CD4-positive, alpha-beta T cell treated with Interleukin-4 for 1 hour (primary cell): ENCODE results near the gene PIGR.

ENCODE experiments used
- DNase-seq, 2 donors: peaks; one replicate each; pipeline ENCODE4 v3.0.0-alpha.2; 2020 to 2022

PIGR gene

DNA sequence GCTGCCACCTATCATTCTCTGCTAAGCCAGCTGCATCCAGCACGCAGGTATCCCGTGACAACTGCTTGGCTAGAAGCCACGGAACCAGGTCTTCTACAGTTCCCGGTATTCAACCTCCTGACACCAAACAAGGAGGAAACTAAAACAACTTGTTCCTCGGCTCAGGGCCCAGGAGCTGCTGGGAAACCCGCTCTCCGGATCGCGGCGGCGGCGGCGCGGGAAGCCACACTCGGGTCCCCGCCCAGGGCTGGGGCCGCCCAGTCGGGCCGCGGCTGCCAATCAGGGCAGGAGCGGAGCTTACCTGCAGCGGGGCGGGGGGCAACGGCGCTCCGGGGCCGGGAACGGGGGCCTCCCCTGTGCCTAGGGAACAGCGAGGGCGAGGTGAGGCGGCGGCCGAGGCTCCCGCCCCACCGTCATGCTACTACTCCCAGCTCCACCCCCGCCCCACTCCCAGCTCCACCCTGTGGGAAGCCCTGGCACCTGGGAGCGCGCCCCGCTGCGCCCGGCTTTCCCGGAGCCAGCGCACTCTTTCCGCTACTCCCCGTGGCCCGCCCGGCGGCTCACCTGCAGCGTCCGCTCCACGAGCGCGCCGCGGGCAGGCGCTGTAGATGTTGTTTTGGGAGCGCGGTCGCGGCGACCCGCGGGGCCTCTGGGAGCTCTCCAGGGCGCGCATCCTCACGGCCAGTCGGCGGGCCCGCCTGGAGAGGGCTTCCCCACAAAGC lies 36.9 kb downstream of the PIGR start:
- peak; percentile 41 to 45 for DNase-seq

DNA sequence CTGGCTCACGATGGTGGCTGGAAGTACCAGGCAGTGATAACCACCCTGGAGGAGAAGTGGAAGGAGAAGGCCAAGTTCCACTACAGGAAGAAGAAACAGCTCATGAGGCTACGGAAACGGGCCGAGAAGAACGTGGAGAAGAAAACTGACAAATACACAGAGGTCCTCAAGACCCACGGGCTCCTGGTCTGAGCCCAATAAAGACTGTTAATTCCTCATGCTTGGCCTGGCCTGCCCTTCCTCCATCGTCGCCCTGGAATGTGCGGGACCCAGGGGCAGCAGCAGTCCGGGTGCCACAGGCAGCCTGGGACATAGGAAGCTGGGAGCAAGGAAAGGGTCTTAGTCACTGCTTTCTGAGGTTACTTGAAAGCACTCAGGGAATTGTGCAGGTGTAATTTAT lies 38.2 kb downstream of the PIGR start:
- DNase-seq = no peak

DNA sequence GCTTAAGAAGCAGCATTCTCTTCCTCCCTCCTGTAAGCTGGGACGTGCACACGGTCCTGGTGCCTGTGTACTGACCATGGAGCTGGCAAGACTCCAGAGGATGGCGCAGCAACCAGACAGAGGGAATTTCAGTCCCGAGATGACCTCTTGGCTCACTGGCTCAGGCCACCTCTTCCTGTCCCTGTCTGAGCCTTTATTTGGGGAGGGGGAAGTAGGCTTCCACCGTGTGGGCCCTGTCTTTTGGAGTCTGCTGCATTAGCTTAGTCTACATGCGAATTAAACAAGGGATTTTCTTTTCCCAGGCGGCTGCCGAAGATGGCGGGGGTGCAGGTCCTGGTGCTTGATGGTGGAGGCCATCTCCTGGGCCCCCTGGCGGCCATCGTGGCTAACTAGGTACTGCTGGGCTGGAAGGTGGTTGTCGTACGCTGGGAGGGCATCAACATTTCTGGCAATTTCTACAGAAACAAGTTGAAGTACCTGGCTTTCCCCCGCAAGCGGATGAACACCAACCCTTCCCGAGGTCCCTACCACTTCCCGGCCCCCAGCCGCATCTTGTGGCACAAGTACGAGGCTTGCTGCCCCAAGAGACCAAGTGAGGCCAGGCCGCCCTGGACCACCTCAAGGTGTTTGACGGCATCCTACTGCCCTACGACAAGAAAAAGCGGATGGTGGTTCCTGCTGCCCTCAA lies 38.8 kb downstream of the PIGR start:
- no peak for DNase-seq

DNA sequence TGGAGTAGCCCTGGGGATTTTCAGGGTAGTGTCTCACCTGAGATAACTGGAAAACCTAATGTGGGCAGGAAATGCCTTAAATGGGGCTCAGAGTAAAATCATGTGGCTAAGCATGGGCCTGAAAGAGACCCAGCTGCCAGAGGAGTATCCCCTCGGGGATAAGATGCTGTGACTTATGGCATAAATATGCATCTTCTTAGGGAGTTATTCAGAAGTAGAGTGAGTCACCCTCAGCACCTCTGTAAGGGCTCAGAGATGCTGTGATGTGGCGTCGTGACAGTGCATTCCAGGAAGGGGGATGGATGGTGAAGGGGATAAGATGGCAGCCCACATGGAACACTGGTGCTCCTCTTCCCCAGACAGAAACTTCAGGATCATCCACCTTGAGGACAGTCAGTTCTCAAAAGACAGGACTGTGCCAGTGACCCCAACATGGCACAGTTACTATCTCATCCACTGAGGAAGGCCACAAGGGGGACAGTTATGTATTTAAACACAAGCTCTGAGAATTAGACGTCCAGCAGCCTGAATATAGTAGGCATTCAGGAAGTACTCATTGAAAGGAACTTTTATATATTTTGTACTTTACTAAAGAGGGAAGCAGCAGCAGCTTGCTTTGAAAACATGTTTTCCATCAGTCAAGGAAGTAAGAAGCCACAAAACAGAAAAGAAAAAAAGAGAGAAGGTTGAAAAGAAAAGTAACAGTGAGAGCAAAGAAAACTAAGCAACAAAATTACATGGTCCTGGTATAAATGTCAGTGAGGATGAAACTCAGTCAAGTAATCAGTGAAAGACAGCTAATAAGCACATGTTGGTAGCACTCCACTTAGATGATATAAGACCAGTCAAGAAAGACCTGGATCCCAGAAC lies 40.7 kb downstream of the PIGR start:
- DNase-seq = peak; percentile 28 to 43

DNA sequence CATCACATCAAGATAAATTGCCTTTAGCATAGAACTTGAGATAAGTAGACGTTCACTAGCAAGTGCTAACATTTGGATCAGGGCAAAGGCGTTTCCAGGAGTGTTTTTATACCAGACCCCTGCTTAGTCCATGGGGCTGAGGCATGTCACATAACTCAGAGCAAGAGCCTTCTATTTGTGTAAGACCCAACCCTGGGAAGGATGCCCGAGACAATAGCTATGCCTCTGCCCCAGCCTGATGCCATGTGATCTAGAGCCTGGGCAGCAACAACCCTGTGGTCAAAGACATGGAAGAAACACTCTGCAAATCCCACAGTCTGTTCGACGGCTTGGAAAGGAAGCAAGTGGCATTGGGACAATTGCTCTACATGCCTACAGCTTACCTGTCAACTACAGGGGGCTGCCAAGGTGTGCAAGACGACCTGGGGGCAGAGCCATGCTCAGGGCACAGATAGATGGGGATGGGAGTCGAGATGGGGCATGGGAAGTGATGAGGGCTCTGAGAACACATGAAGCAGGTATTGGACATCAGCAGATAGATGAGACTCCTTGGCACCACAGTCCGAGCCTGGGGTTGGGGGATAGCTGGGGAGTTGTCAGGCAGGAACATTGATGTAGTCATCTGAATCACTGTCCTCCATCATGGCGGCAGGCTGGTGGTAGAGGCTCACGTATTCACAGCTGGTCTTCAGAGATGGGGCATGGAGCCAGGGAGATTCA lies 41.7 kb downstream of the PIGR start:
- no peak for DNase-seq

DNA sequence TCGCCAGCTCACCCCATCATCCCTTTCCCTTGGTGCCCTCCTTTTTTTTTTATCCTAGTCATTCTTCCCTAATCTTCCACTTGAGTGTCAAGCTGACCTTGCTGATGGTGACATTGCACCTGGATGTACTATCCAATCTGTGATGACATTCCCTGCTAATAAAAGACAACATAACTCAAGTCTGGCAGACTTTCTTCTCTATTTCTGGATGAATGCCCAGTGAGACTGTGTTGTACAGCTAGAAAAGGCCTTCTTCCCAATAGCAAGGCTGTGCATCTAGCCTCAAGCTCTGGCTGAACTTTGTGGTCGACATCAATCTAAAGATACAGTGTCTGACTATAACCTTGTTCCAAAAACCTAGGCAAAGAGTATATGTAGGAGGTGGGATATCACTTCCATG lies 42.6 kb downstream of the PIGR start:
- DNase-seq = no peak

DNA sequence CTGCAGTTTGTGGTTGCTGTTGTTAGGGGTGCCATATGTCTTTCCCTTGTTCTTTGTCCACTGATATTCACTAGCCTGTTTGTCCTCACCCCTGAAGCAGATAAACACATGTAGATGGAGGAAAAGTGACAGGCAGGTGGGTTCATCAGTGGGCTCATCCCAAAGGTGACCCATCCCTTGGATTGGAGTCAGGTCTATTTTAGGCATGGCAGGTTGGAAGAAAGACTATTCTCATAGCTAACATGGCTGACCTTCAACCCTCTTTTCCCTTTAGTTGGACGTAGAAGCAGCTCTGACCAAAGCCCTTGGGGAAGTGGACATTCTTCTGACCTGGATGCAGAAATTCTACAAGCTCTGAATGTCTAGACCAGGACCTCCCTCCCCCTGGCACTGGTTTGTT lies 43.6 kb downstream of the PIGR start:
- no peak for DNase-seq

DNA sequence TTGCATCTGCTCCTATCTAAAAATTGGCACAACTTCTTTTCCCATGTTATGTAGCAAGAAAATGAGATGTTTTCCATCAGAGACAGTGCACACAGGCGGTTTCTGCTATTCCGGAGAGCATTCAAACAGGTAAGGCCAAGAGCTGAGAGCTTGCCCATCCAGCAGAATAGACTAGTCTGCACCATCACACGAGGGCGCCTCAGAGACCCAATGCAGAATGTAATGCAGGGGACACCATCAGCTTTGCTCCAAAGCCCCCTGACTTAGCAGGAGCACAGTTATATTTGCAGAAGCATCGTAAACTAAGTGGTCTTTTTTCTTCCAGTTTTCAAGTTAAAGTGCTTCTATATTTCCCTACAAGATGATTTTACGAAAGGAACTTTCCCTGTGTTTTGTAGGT lies 44.3 kb downstream of the PIGR start:
- DNase-seq = no peak

DNA sequence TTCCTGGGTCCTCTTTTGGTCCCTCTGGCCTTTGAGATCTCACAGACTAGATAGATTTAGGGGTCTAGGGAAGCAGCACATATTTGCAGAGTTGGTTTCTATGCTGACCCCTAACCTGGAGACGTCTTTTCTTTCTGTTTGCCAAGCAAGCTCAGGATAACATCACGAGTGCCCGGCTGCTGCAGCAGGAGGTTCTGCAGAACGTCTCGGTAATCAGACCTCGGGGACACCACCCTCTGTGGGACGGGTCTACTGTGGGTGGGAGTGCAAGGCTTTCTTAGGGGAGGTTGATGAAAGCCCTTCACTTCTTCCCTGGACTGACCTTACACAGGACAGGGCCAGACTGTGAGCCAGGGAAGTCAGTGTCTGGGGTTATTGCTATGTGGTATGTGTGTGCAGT lies 46.1 kb downstream of the PIGR start:
- DNase-seq = no peak

DNA sequence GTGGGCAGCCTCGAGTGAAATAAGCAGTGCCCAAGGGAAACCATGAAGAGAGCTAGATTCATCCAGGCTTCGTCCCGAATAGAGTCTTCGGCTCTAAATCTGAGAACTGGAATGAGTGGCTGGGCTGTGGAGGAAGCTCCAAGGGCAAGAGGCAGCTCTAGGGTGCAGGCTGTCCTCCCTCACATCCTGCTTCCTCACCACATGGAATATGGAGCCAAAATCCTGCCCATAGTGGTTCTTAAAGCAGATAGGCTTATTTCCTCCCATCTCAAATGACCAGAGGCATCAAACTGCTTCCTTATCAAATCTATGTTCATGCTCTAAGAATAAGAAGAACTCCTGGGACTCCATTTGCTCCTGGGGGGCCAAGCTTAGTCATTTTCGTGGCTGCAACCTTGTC lies 46.5 kb downstream of the PIGR start:
- no peak for DNase-seq

DNA sequence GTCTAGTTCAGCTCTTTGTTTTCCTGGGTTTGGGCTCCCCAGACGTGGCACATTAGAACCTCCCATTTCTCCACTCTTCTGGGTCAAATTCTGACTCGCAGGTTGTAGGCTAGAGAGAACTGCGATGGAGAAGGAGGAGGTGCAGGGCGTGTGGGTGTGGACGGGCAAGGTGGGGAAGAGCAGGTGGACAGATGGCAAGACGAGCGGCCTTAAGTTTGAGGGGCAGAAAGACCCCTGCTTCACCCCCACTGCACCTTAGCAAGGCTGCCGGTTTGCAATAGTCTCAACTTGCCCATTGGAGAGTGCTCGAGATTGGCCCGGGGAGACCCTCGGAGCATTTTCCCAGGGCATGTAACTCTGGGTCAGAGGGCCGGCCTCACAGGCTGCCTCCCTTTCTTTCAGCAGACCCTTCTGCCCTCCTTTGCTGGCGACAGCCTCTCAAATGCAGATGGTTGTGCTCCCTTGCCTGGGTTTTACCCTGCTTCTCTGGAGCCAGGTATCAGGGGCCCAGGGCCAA lies 47.3 kb downstream of the PIGR start:
- no peak for DNase-seq

DNA sequence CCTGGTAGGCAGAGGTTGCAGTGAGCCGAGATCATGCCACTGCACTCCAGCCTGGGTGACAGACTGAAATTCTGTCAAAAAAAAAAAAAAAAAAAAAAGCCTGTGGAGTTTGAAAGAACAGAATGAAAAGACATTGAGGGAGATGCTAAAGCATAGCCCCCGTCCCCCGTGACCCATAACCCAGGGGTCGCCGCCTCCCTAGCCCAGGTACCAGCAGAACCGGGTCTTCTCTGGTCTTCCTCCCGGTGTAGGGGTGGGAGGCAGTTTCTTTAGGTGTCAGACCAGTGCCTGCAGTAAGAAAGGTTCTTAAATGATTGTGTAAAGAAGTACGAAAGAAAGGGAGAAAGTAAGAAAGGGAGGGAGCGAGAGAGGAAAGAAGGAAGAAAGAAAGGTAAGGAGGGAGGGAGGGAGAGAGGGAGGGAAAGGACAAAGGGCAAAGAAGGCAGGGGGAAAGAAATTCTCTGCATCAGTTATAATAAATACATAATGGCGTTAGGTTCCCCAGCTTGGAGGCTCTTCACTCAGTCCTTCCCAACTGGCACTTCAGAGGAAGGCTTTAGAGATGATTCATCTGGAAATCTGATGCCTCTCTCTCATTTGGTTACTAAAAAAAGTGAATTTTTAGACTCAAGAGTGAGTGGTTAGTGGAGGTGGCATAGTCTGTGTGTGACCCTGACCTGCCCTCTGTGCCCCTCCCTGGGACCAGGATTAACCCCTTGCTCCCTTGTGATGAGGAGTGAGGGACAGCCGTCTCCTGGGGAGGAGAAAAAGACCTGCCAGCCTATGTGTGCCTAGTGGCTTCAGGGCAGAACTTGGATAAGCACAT lies 48.0 kb downstream of the PIGR start:
- no peak for DNase-seq

DNA sequence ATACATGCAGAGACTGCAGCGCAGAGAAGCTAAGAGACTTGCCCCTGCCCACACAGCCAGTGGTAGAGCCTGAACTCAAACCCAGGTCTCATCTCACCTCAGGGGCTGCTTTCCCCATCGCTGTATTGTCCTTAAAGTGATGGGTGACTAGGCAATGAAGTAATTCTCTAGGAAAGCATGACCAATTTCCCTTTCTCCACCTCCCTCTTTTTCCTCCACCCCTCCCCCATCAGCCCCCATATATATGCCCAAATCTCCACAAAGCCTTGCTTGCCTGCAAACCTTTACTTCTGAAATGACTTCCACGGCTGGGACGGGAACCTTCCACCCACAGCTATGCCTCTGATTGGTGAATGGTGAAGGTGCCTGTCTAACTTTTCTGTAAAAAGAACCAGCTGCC lies 49.1 kb downstream of the PIGR start, which contains the start of gene IL24:
IL24 (plus strand) TSS at position 269 of the 400 bp plus-strand sequence. CDS start 390 bp downstream, outside the sequence.
- DNase-seq = no peak

DNA sequence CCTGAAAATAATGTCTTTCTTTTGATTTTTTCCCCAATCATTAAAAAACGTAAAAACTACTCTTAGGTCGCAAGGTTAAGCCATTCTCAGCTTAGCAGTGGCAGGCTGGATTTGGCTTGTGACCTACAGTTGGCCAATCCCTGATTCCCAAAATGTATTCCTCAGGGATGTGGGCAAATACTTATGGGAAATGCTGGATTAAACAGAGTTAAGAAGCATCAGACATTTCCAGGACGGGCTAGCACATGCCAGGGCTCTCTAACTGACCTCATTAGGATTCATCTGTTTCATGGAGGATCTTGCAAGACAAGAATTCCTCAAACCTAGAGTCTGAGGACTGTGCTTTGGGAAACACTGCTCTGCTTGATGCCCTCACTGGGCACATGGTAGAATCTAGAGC lies 50.0 kb downstream of the PIGR start:
- DNase-seq = no peak

DNA sequence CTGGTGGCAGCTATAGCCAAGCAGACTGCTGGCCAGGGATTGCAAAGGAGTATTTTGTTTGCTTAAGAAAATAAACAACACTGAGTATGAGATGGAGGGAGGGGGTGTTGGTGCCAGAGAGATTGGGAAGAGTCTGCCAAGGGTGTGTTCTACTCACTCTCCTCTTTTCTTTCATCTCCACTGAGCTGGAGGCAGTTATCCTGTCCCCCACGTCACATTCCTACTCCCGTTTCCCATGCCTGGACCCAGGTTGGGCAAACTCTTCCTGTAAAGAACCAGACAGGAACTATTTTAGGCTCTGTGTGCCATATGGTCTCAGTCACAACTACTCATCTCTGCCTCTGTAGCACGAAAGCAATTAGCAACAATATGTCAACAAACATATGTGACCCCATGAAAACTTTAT lies 50.4 kb downstream of the PIGR start:
- DNase-seq = no peak

DNA sequence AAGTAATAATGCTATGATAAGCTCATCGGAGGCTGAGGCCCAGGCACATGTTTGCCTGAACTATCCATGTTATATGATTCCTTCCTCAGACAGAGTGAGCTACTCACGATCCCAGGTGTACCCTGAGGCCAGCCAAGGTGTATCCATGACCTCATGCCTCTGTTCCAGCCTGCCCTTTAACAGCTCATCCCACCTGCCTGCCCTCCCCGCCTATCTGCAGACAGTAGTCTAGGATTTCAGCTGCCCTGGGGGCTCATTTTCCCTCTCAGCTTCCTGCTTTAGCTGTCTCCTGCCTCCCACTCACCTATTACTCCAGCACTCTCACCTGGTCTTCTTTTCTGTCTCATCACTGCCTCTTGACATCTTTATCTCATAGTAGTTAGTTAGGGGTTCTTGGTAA lies 50.9 kb downstream of the PIGR start:
- no peak for DNase-seq

DNA sequence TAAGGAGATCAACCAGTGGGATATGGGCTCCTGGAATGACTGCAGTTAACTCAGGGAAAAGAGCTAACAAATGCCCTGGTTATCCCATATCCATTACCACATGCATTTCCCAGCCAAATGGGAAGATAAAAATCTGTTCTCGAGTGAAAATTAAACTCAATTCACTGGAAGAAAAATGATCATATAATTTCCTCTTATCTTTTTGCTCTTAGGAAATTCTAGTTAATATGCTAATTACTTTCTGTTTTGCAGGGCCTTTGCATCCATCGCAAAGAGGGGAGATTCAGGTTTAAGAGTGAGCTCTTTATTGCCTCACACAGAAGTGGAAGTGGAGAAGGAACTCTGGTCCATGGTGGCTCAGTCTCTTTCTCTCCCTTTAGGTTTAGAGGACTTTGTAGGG lies 52.9 kb downstream of the PIGR start:
- DNase-seq = no peak

DNA sequence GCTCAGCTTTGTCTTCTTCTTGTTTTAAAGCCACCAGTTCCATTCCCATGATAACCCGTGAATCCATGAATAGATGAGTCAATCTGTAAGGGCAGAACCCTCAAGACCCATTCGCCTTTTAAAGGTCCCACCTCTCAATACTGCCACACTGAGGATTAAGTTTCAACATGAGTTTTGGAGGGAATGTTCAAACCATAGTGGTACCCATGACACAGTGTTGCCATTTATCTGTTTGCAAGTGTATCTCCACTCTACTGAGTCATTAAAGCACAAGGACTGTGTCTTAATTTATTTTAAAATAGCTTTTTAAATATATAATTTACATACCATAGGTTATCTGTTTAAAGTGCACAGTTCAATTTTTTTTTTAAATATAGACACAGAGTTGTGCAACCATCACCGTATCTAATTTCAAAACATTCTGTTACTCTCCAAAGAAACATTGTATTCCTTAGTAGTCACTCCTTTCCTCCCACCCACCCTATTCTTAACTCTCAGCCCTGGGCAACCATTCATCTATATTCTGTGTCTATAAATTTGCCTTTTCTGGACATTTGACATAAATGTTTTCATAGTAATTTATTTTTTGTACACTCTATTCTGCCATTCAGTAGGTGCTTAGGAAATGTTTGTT lies 53.8 kb downstream of the PIGR start:
- no peak for DNase-seq

DNA sequence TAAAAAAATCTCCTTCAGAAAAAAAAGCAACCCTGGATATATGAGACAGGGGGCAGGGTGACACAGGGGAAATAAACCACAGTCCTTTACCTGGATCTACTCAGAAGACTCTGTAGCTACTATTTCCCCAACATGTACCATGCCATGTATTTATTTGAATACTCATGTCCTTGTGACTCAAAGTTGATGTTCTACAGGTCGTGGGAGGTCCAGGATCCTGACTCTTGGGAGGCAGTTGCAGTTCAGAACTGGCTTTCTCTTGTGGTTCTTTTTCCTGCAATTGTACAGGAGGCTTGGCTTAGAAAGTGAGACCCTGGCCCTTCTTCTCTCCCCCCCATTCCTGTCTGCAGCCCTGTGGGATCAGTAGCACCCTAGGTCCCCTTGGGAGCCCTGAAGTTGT lies 54.9 kb downstream of the PIGR start:
- DNase-seq = no peak

DNA sequence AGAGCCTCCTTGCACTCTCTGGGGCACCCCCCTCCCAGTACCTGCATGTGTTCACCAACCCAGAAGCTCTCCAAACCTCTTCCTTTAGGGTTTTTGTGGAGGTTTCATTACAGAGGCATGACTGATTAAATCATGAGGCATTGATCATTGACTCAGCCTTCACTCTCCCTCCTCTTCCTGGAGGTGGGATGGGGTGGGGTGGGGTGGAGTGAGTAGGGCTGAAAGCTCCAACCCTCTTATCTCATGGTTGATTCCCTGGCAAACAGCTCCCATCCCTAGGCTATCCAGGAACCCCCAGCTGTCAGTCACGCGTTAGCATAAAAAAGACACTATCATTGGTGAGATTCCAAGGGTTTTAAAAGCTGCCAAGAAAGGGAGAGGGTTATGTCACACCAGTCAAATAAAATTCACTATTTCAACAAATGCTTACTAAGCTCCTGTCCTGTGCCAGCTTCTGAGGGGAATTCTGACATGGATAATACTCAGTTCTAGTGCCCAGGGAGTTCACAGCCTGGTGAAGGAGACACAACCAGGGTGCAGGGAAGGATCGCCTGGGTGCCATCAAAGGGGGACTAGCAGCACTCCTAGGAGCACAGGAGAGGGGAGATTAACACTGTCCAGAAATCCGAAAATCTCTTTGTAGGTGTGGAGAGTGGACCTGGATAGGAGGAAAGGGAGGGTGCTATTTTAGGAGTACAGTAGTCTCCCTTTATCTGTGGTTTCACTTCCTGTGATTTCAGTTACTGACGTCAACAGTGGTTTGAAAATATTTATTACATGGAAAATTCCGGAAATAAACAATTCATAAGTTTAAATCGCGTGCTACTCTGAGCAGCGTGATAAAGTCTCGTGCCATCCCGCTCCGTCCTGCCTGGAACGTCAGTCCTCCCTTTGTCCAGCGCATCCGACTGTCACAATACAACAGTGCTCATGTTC lies 55.9 kb downstream of the PIGR start:
- DNase-seq = peak; percentile 17 to 26
